GM23248 (cell line): ENCODE results near the gene SSMEM1.

Experiments used
- EZH2 ChIP-seq: fragments of 200-600 bp; sonication (generic); IDR thresholded peaks from 2 replicates; pipeline ENCODE4 v1.6.1; 2018; ENCODE audit warnings: antibody characterized with exemption, mild to moderate bottlenecking; ENCODE audit not compliant: insufficient read depth, poor library complexity, severe bottlenecking
- EZH2phosphoT487 ChIP-seq: fragments of 200-600 bp; sonication (generic); IDR thresholded peaks from 2 replicates; pipeline ENCODE4 v1.6.1; 2018; ENCODE audit warnings: antibody characterized with exemption, moderate library complexity, mild to moderate bottlenecking, low read depth; ENCODE audit not compliant: insufficient read depth

GRCh38 chr7:130216750-130217149, 9.1 kb downstream of the SSMEM1 start:
- TF ChIP-seq EZH2phosphoT487 (no peak), EZH2 (no peak)
